ENCODE measurements around the gene SYNJ1. TPM values are rescaled to one million over a fixed set of nuclear protein-coding genes. Genes with fewer than 3 reads are reported as not detected.

Gene SYNJ1
- polyA plus RNA-seq, 3 donors = 4.0 to 16.5 (median 8.1) TPM

DNA sequence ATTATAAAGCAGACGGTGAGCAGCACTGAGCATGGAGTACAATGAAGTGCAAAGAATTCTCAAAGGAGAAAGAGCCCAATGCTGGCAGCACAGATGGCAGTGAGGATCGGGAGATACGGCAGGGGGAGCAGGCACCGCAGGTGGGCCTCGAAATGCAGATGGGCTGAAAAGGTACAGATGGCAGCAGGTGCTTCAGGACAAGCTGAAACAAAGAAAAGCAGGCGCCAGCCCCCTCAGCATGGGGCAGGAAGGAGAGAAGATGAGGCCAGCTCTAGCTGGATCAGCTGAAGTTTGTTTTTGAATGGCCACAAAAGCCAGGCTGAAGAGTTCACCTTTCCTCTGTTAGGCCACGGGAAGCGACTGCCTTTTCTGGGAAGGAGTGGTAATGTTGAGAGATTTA, 123.3 kb downstream of the SYNJ1 start:
- no peak for DNase-seq
- WGBS (ENCODE audit: insufficient coverage) = 100% methylated on average over 8 of the region's 8 CpGs
- TF ChIP-seq, protein P1, sequence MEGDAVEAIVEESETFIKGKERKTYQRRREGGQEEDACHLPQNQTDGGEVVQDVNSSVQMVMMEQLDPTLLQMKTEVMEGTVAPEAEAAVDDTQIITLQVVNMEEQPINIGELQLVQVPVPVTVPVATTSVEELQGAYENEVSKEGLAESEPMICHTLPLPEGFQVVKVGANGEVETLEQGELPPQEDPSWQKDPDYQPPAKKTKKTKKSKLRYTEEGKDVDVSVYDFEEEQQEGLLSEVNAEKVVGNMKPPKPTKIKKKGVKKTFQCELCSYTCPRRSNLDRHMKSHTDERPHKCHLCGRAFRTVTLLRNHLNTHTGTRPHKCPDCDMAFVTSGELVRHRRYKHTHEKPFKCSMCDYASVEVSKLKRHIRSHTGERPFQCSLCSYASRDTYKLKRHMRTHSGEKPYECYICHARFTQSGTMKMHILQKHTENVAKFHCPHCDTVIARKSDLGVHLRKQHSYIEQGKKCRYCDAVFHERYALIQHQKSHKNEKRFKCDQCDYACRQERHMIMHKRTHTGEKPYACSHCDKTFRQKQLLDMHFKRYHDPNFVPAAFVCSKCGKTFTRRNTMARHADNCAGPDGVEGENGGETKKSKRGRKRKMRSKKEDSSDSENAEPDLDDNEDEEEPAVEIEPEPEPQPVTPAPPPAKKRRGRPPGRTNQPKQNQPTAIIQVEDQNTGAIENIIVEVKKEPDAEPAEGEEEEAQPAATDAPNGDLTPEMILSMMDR (IDR thresholded peaks at IDR 0.05) = no peak
- Histone ChIP-seq H3K9ac (ENCODE audit: insufficient read depth, low read length, poor library complexity, severe bottlenecking) (no peak overlapping the region), H3K4me1 (ENCODE audit: control insufficient read depth in 1 of 2, insufficient read depth in 2 of 2, low read length in 2 of 2) (no peaks in the 10 kb centered on the region), H3K9me3 (replicated peaks in 1 of 2; ENCODE audit: control insufficient read depth in 1 of 2, insufficient read depth in 1 of 2, low read length in 2 of 2) (no peaks in the 10 kb centered on the region), H2AFZ (ENCODE audit: insufficient read depth, low read depth, low read length, poor library complexity, severe bottlenecking) (no peak overlapping the region), H3K79me2 (ENCODE audit: insufficient read depth, low read length) (no peaks in the 10 kb centered on the region), H3K4me2 (replicated peaks; ENCODE audit: extremely low read depth, low read length, poor library complexity, severe bottlenecking) (no peak overlapping the region), H3K27me3 (ENCODE audit: control insufficient read depth in 2 of 2, insufficient read depth in 2 of 2, low read length in 2 of 2) (no peaks in the 10 kb centered on the region), H4K20me1 (ENCODE audit: insufficient read depth, low read length) (peaks cover 3% of the 10 kb centered on the region), H3K36me3 (replicated peaks in 1 of 2; ENCODE audit: control insufficient read depth in 1 of 2, insufficient read depth in 2 of 2, low read length in 2 of 2) (peaks cover 68 to 92% of the 10 kb centered on the region in 2 donors), H3K4me3 (replicated peaks in 1 of 3; ENCODE audit: low read depth in 2 of 3, low read length in 3 of 3) (no peak overlapping the region), H3K27ac (ENCODE audit: low read depth in 1 of 2, low read length in 2 of 2) (no peak overlapping the region)
- H3K36me3 Mint-ChIP-seq = peaks cover 72 to 82% of the 10 kb centered on the region in 2 donors
- no peaks in the 10 kb centered on the region for H3K27me3 Mint-ChIP-seq (ENCODE audit: low read depth in 3 of 3)
- H3K27ac Mint-ChIP-seq = peak overlapping the region in 2 of 7 donors; percentile 2 to 17
- no peaks in the 10 kb centered on the region for H3K4me1 Mint-ChIP-seq
- no peaks in the 10 kb centered on the region for H3K9me3 Mint-ChIP-seq
- intact Hi-C loops (cut with micrococcal nuclease) = loop anchor here (5.0 to 10.0 kb wide), 3 partner anchors 200 to 740 kb away; no protein-coding TSS in a partner anchor
- no peak overlapping the region for H3K4me3 Mint-ChIP-seq

DNA sequence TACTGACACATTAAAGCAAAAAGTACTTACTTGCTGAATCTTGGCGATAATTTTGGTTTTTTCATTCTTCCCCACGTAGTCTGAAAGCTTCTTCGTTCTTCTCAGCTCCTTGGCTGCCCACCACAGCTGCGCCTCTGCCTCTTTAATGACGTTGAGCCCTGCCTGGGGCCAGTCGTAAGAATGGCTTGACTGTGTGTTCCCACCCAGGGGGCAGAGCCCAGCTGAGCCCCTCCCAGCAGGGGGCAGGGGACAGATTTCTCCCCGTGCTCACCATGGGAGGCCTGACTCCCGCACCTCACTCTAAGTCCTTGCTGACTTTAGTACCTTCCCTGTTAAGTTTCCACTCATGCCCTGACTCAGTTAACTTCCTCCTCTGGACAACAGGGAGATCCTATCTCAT, 124.7 kb downstream of the SYNJ1 start:
- Mint-ChIP-seq H3K36me3 (peaks cover 71 to 86% of the 10 kb centered on the region in 2 donors), H3K27ac (no peak overlapping the region), H3K27me3 (ENCODE audit: low read depth in 3 of 3) (no peaks in the 10 kb centered on the region), H3K4me1 (no peaks in the 10 kb centered on the region), H3K9me3 (no peaks in the 10 kb centered on the region), H3K4me3 (no peak overlapping the region)
- Histone ChIP-seq H3K79me2 (ENCODE audit: insufficient read depth, low read length) (no peaks in the 10 kb centered on the region), H3K9me3 (replicated peaks in 1 of 2; ENCODE audit: control insufficient read depth in 1 of 2, insufficient read depth in 1 of 2, low read length in 2 of 2) (no peaks in the 10 kb centered on the region), H3K27me3 (ENCODE audit: control insufficient read depth in 2 of 2, insufficient read depth in 2 of 2, low read length in 2 of 2) (no peaks in the 10 kb centered on the region), H3K9ac (ENCODE audit: insufficient read depth, low read length, poor library complexity, severe bottlenecking) (no peak overlapping the region), H3K4me1 (ENCODE audit: control insufficient read depth in 1 of 2, insufficient read depth in 2 of 2, low read length in 2 of 2) (no peaks in the 10 kb centered on the region), H3K27ac (ENCODE audit: low read depth in 1 of 2, low read length in 2 of 2) (no peak overlapping the region), H3K4me2 (replicated peaks; ENCODE audit: extremely low read depth, low read length, poor library complexity, severe bottlenecking) (no peak overlapping the region), H3K4me3 (replicated peaks in 1 of 3; ENCODE audit: low read depth in 2 of 3, low read length in 3 of 3) (no peak overlapping the region), H3K36me3 (replicated peaks in 1 of 2; ENCODE audit: control insufficient read depth in 1 of 2, insufficient read depth in 2 of 2, low read length in 2 of 2) (peaks cover 67 to 92% of the 10 kb centered on the region in 2 donors), H4K20me1 (ENCODE audit: insufficient read depth, low read length) (peaks cover 3% of the 10 kb centered on the region), H2AFZ (ENCODE audit: insufficient read depth, low read depth, low read length, poor library complexity, severe bottlenecking) (no peak overlapping the region)
- TF ChIP-seq, protein P1 (IDR thresholded peaks at IDR 0.05) = no peak
- WGBS (ENCODE audit: insufficient coverage) = 96% methylated on average over 8 of the region's 8 CpGs
- no peak for DNase-seq
- intact Hi-C loops (cut with micrococcal nuclease) = loop anchor here (5.0 to 10.0 kb wide), 3 partner anchors 198 to 738 kb away; no protein-coding TSS in a partner anchor
